IMR-90 (cell line): ENCODE data around the gene SCNN1B. TPM values are rescaled to one million over a fixed set of nuclear protein-coding genes. Genes with fewer than 3 reads are reported as not detected.

Experiments used
- ATAC-seq: fragments of 200-7000 bp; cut with Tn5 transposase; 2 replicates; pipeline ENCODE4 v1.9.1; 2020; ENCODE audit warnings: low read depth, mild to moderate bottlenecking, moderate library complexity
- BruUV-seq: library from RNA; stranded (reverse); fragments of 400-500 nt; replicated peaks from 2 replicates; lab custom pipeline; 2021; lab: Mats Ljungman, UMichigan
- CTCF ChIA-PET: fragments of 300-600 bp; formaldehyde crosslinking; extraction: SDS; loops from one replicate; lab custom pipeline; 2021; ENCODE audit warnings: antibody characterized with exemption; lab: Yijun Ruan, JAX
- POLR2A ChIA-PET: fragments of 300-600 bp; sonication (Branson Sonifier 250); formaldehyde crosslinking; loops from one replicate; lab custom pipeline; 2022; ENCODE audit warnings: antibody characterized with exemption; ENCODE audit not compliant: unreplicated experiment; lab: Charles Lee
- DNase-seq: peaks from one replicate; pipeline ENCODE4 v3.0.0; 2013
- H2AFZ ChIP-seq: replicated peaks from 2 replicates; pipeline ENCODE3; 2013; ENCODE audit warnings: low read length, mild to moderate bottlenecking; ENCODE audit not compliant: poor library complexity
- H2AK5ac ChIP-seq: 2 replicates; pipeline ENCODE4 v1.6.1; 2013; ENCODE audit warnings: low read depth, low read length, inconsistent platforms
- H2AK9ac ChIP-seq: replicated peaks from 2 replicates; pipeline ENCODE3; 2013; ENCODE audit warnings: mild to moderate bottlenecking, low read depth, low read length, moderate library complexity; ENCODE audit not compliant: poor library complexity
- H2BK120ac ChIP-seq: 2 replicates; pipeline ENCODE4 v1.6.1; 2013; ENCODE audit warnings: low read depth, low read length, inconsistent platforms
- H2BK15ac ChIP-seq: 3 replicates; pipeline ENCODE4 v1.6.1; 2013; ENCODE audit warnings: low read depth, low read length, inconsistent platforms
- H2BK20ac ChIP-seq: 2 replicates; pipeline ENCODE4 v1.6.1; 2013; ENCODE audit warnings: low read depth, mild to moderate bottlenecking, inconsistent platforms, low read length, moderate library complexity
- H2BK5ac ChIP-seq: 2 replicates; pipeline ENCODE4 v1.6.1; 2013; ENCODE audit warnings: mild to moderate bottlenecking, low read depth, low read length, inconsistent platforms; ENCODE audit not compliant: poor library complexity, severe bottlenecking
- H3K14ac ChIP-seq: replicated peaks from 2 replicates; pipeline ENCODE4 v1.6.1; 2013; ENCODE audit warnings: low read depth, low read length, inconsistent platforms
- H3K18ac ChIP-seq: 2 replicates; pipeline ENCODE4 v1.6.1; 2013; ENCODE audit warnings: low read depth, low read length, control low read depth
- H3K23ac ChIP-seq: 2 replicates; pipeline ENCODE4 v1.6.1; 2013; ENCODE audit warnings: low read depth, low read length, inconsistent platforms
- H3K27ac ChIP-seq: 2 replicates; pipeline ENCODE4 v1.5.1; 2013; ENCODE audit warnings: mild to moderate bottlenecking, control low read depth, low read length; ENCODE audit not compliant: insufficient read depth
- H3K27me3 ChIP-seq: 2 replicates; pipeline ENCODE4 v1.6.1; 2013; ENCODE audit warnings: low read length; ENCODE audit not compliant: control insufficient read depth, insufficient read depth
- H3K36me3 ChIP-seq: 2 replicates; pipeline ENCODE4 v1.6.1; 2013; ENCODE audit warnings: low read length, mixed read lengths; ENCODE audit not compliant: control insufficient read depth, insufficient read depth
- H3K4ac ChIP-seq: 2 replicates; pipeline ENCODE4 v1.6.1; 2013; ENCODE audit warnings: low read depth, low read length, inconsistent platforms
- H3K4me1 ChIP-seq: 2 replicates; pipeline ENCODE4 v1.6.1; 2013; ENCODE audit warnings: low read length, mixed read lengths; ENCODE audit not compliant: control insufficient read depth, insufficient read depth
- H3K4me2 ChIP-seq: 2 replicates; pipeline ENCODE4 v1.6.1; 2013; ENCODE audit warnings: low read depth, mild to moderate bottlenecking, control low read depth, low read length, moderate library complexity
- H3K4me3 ChIP-seq: 2 replicates; pipeline ENCODE4 v1.5.1; 2013; ENCODE audit warnings: low read depth, mild to moderate bottlenecking, control low read depth, low read length, moderate library complexity; ENCODE audit not compliant: insufficient read depth
- H3K56ac ChIP-seq: 2 replicates; pipeline ENCODE4 v1.6.1; 2013; ENCODE audit warnings: low read length, inconsistent platforms; ENCODE audit not compliant: insufficient read depth; ENCODE audit errors: extremely low read depth
- H3K79me1 ChIP-seq, 2 experiments: 2 replicates each; pipeline ENCODE4 v1.6.1; 2013; ENCODE audit warnings: low read length in 2 of 2, inconsistent platforms in 1 of 2, low read depth in 1 of 2
- H3K9ac ChIP-seq: 2 replicates; pipeline ENCODE4 v1.6.1; 2013; ENCODE audit warnings: low read depth, low read length, control low read depth
- H3K9me1 ChIP-seq: 2 replicates; pipeline ENCODE4 v1.6.1; 2013; ENCODE audit warnings: low read length, inconsistent platforms; ENCODE audit not compliant: insufficient read depth
- H3K9me3 ChIP-seq: 2 replicates; pipeline ENCODE4 v1.6.1; 2013; ENCODE audit warnings: low read length; ENCODE audit not compliant: control insufficient read depth, insufficient read depth
- H4K20me1 ChIP-seq: 2 replicates; pipeline ENCODE4 v1.6.1; 2013; ENCODE audit warnings: low read length, inconsistent platforms; ENCODE audit not compliant: insufficient read depth
- H4K5ac ChIP-seq: 2 replicates; pipeline ENCODE4 v1.6.1; 2013; ENCODE audit warnings: mild to moderate bottlenecking, low read depth, low read length, control low read depth
- H4K8ac ChIP-seq, 2 experiments: 2 replicates each; pipeline ENCODE4 v1.6.1; 2013; ENCODE audit warnings: low read depth in 2 of 2, low read length in 2 of 2, control low read depth in 1 of 2, inconsistent platforms in 1 of 2
- H4K91ac ChIP-seq: 2 replicates; pipeline ENCODE4 v1.6.1; 2013; ENCODE audit warnings: low read depth, low read length, inconsistent platforms; ENCODE audit not compliant: insufficient read depth
- BHLHE40 ChIP-seq: fragments of 150-350 bp; IDR thresholded peaks from 2 replicates; pipeline ENCODE4 v1.6.1; 2016; ENCODE audit warnings: mild to moderate bottlenecking, low read depth, low read length
- CEBPB ChIP-seq: IDR thresholded peaks from 2 replicates; pipeline ENCODE4 v1.6.1; 2012; ENCODE audit warnings: low read depth, low read length, improper control_type of control experiment
- CTCF ChIP-seq: conservative IDR thresholded peaks from 2 replicates; pipeline ENCODE4 v1.5.1; 2012; ENCODE audit warnings: mild to moderate bottlenecking, low read depth, low read length, improper control_type of control experiment
- ELK1 ChIP-seq: fragments of 150-350 bp; IDR thresholded peaks from 2 replicates; pipeline ENCODE4 v1.6.1; 2016; ENCODE audit warnings: low read depth, mild to moderate bottlenecking, low read length, moderate library complexity, borderline replicate concordance
- FOS ChIP-seq: fragments of 150-350 bp; IDR thresholded peaks from 2 replicates; pipeline ENCODE4 v1.6.1; 2016; ENCODE audit warnings: low read depth, low read length
- MAZ ChIP-seq: IDR thresholded peaks from 2 replicates; pipeline ENCODE4 v1.6.1; 2012; ENCODE audit warnings: low read depth, mild to moderate bottlenecking, low read length, improper control_type of control experiment, moderate library complexity, borderline replicate concordance
- MXI1 ChIP-seq: IDR thresholded peaks from 2 replicates; pipeline ENCODE4 v1.6.1; 2012; ENCODE audit warnings: low read depth, mild to moderate bottlenecking, low read length, moderate library complexity, borderline replicate concordance
- NFE2L2 ChIP-seq: fragments of 150-350 bp; IDR thresholded peaks from 2 replicates; pipeline ENCODE4 v1.6.1; 2016; ENCODE audit warnings: low read depth, mild to moderate bottlenecking, low read length
- POLR2A ChIP-seq: IDR thresholded peaks from 2 replicates; pipeline ENCODE4 v1.6.1; 2012; ENCODE audit warnings: mild to moderate bottlenecking, low read depth, low read length
- RCOR1 ChIP-seq: IDR thresholded peaks from 2 replicates; pipeline ENCODE4 v1.6.1; 2012; ENCODE audit warnings: mild to moderate bottlenecking, low read length, improper control_type of control experiment; ENCODE audit not compliant: insufficient replicate concordance
- RFX5 ChIP-seq: IDR thresholded peaks from 2 replicates; pipeline ENCODE4 v1.8.0; 2012; ENCODE audit warnings: low read depth, mild to moderate bottlenecking, low read length, moderate library complexity
- SMC3 ChIP-seq: fragments of 150-350 bp; IDR thresholded peaks from 2 replicates; pipeline ENCODE4 v1.6.1; 2016; ENCODE audit warnings: low read depth, mild to moderate bottlenecking, antibody characterized with exemption, low read length, moderate library complexity
- WGBS, 2 experiments: methylation state at CpG; one replicate each; pipeline versions ENCODE4 v1.1.5 to v1.1.7; 2013; ENCODE audit warnings: missing lambda C conversion rate in 2 of 2; ENCODE audit not compliant: insufficient read length in 1 of 2; ENCODE audit errors: extremely low coverage in 2 of 2; 5-methylcytosine and 5-hydroxymethylcytosine counted together
- dilution Hi-C: fragments of 300-500 bp; cut with HindIII; formaldehyde crosslinking; loops from one replicate; pipeline ENCODE4 v1.14.3; 2018; ENCODE audit warnings: low sequenced_read_pairs; ENCODE audit not compliant: unreplicated experiment
- in situ Hi-C: fragments of 300-500 bp; cut with MboI; formaldehyde crosslinking; loops from 3 replicates; pipeline ENCODE4 v1.14.3; 2019; ENCODE audit warnings: low sequenced_read_pairs, inconsistent platforms, mixed read lengths
- intact Hi-C: fragments of 100-400 bp; cut with micrococcal nuclease; formaldehyde crosslinking; loops from 2 replicates; pipeline ENCODE4 v1.10.0; 2022
- polyA plus RNA-seq, 3 experiments: library from polyadenylated mRNA; depleted of rRNA; stranded (reverse); fragments of >200 nt; gene quantifications; 2 replicates each; pipeline ENCODE4 v1.2.3, GENCODE V29; 2012; ENCODE audit warnings: low replicate concordance in 1 of 3
- total RNA-seq: library from RNA; depleted of rRNA; stranded (reverse); fragments of >200 nt; gene quantifications from 2 replicates; pipeline ENCODE4 v1.2.3, GENCODE V29; 2012

The SCNN1B gene
- total and polyA plus RNA-seq, 2 of the 4 experiments (the other 2 are of a cell fraction), result not detected

- ChIA-PET POLR2A (no interaction called here), CTCF (interaction anchor here (1.4 kb wide), 1 partner anchor 9 kb away, joined by 3 read pairs; no protein-coding TSS in a partner anchor)
- TF ChIP-seq CTCF (no peak), MXI1 (no peak), POLR2A (no peak), FOS (no peak), MAZ (no peak), ELK1 (no peak), RCOR1 (no peak), RFX5 (no peak), SMC3 (no peak), CEBPB (no peak), NFE2L2 (no peak), BHLHE40 (no peak)
- Histone ChIP-seq H3K9me1 (no peaks in the 10 kb centered on the region), H3K4me3 (no peak overlapping the region), H3K4me2 (no peak overlapping the region), H3K14ac (no peak overlapping the region), H3K27ac (no peak overlapping the region), H4K5ac (no peak overlapping the region), H2AK9ac (no peak overlapping the region), H3K9me3 (no peaks in the 10 kb centered on the region), H3K27me3 (no peaks in the 10 kb centered on the region), H3K4ac (no peak overlapping the region), H3K36me3 (no peaks in the 10 kb centered on the region), H2BK5ac (no peak overlapping the region), H3K23ac (no peak overlapping the region), H2BK15ac (no peak overlapping the region), H4K91ac (no peak overlapping the region), H3K9ac (no peak overlapping the region), H2AK5ac (no peak overlapping the region), H2AFZ (no peak overlapping the region), H3K56ac (no peak overlapping the region), H3K79me1 (no peaks in the 10 kb centered on the region), H4K20me1 (no peaks in the 10 kb centered on the region), H3K4me1 (no peaks in the 10 kb centered on the region), H2BK120ac (no peak overlapping the region), H3K18ac (no peak overlapping the region), H4K8ac (no peak overlapping the region), H2BK20ac (no peak overlapping the region)
- ATAC-seq (no peak), DNase-seq (no peak)
- BruUV-seq, result no TSS peak
- intact Hi-C loops, result no loop called here
- dilution Hi-C loops, result no loop called here
- WGBS, 2 experiments, result no CpG with 5 or more reads among the region's 5 CpGs
- in situ Hi-C loops, result no loop called here
Observed at GRCh38 chr16:23337836-23338550, 35.9 kb downstream of the SCNN1B start.
